Activated B cell treated with CpG ODN at 0.5 μM for 24 hours (primary cell): Measurements from ENCODE around the gene ZNF486. TPM values are rescaled to one million over a fixed set of nuclear protein-coding genes. Genes with fewer than 3 reads are reported as not detected.
"Not testable (repeated sequence)": the region's sequence is repeated elsewhere in the genome, so short reads cannot be mapped to it uniquely, and the experiment has no call there.

Source experiments
- ATAC-seq: fragments of 200-7000 bp; cut with Tn5 transposase; one replicate; pipeline ENCODE4 v1.10.0; 2021; ENCODE audit warnings: low read depth, mild to moderate bottlenecking, moderate library complexity
- CTCF ChIA-PET: fragments of 350-600 bp; sonication (Branson Sonifier 250); formaldehyde crosslinking; loops from one replicate; lab custom pipeline; 2021; ENCODE audit warnings: antibody characterized with exemption; lab: Charles Lee
- POLR2A ChIA-PET: fragments of 350-600 bp; sonication (Branson Sonifier 250); formaldehyde crosslinking; loops from one replicate; lab custom pipeline; 2021; ENCODE audit warnings: antibody characterized with exemption; lab: Charles Lee
- DNase-seq: peaks from one replicate; pipeline ENCODE4 v3.0.0; 2022
- H3K27ac Mint-ChIP-seq: one replicate; pipeline ENCODE4 v1.8.0; 2020; ENCODE audit warnings: mixed read lengths
- H3K27me3 Mint-ChIP-seq: one replicate; pipeline ENCODE4 v1.8.0; 2021; ENCODE audit warnings: mixed read lengths
- H3K36me3 Mint-ChIP-seq: one replicate; pipeline ENCODE4 v1.8.0; 2021; ENCODE audit warnings: low read depth, mixed read lengths
- H3K4me1 Mint-ChIP-seq: one replicate; pipeline ENCODE4 v1.8.0; 2021; ENCODE audit warnings: mixed read lengths
- H3K4me3 Mint-ChIP-seq: one replicate; pipeline ENCODE4 v1.8.0; 2020; ENCODE audit warnings: mild to moderate bottlenecking, mixed read lengths
- H3K9me3 Mint-ChIP-seq: one replicate; pipeline ENCODE4 v1.8.0; 2020; ENCODE audit warnings: mixed read lengths
- CTCF ChIP-seq: fragments of 200-600 bp; IDR thresholded peaks from one replicate; pipeline ENCODE4 v1.8.0; 2022; ENCODE audit warnings: antibody characterized with exemption, mild to moderate bottlenecking
- intact Hi-C: fragments of 100-400 bp; cut with micrococcal nuclease; formaldehyde crosslinking; loops from one replicate; pipeline ENCODE4 v1.15.1; 2024
- total RNA-seq: library from RNA; stranded (reverse); gene quantifications from 2 replicates; pipeline ENCODE4 v1.2.3, GENCODE V29; 2022

ZNF486 gene
- total RNA-seq, 1 donor from 2014 or later, result 16.2 TPM

- ATAC-seq (no peak), DNase-seq (no peak)
- no peak overlapping the region for H3K4me3 Mint-ChIP-seq
- ChIA-PET CTCF (no interaction called here), POLR2A (no interaction called here)
- no peaks in the 10 kb centered on the region for H3K9me3 Mint-ChIP-seq
- no peak overlapping the region for H3K27ac Mint-ChIP-seq
- H3K4me1 Mint-ChIP-seq, result peaks cover 17% of the 10 kb centered on the region
- no peaks in the 10 kb centered on the region for H3K36me3 Mint-ChIP-seq
- intact Hi-C loops, result loop anchor here (1.0 to 10.0 kb wide), 4 partner anchors 31 to 1450 kb away; partner anchors contain the start of gene ZNF85
- TF ChIP-seq CTCF, result no peak
- H3K27me3 Mint-ChIP-seq, result no peaks in the 10 kb centered on the region
Measured at GRCh38 chr19:20247016-20247683, 80.1 kb downstream of the ZNF486 start.

- CTCF ChIA-PET, result not testable (repeated sequence)
- H3K4me1 Mint-ChIP-seq, result peaks cover 17% of the 10 kb centered on the region
Measured at GRCh38 chr19:20248258-20248657, 81.2 kb downstream of the ZNF486 start.

More at GRCh38 chr19:20248258-20248657, 81.2 kb downstream of the ZNF486 start:
- ATAC-seq, POLR2A ChIA-PET, DNase-seq, H3K27me3 Mint-ChIP-seq, H3K4me3 Mint-ChIP-seq, H3K27ac Mint-ChIP-seq, H3K36me3 Mint-ChIP-seq, H3K9me3 Mint-ChIP-seq: not testable (repeated sequence)
- intact Hi-C loops, result loop anchor here (5.0 to 10.0 kb wide), 3 partner anchors 677 to 1449 kb away; partner anchors contain the start of gene ZNF85

Other genes starting within 250 kb of the ZNF486 start
- 15.5 and 19.9 TPM in 2 replicates for gene ZNF682, start 127.7 kb upstream of the ZNF486 start, total RNA-seq
- gene ZNF90, start 89.2 kb upstream of the ZNF486 start, total RNA-seq, result 9.8 and 12.5 TPM in 2 replicates